Heart left ventricle (tissue), 16 donors: ENCODE measurements around the gene ATXN1. TPM values are rescaled to one million over a fixed set of nuclear protein-coding genes. Genes with fewer than 3 reads are reported as not detected.

Source experiments
- ATAC-seq, 4 donors: fragments of 200-7000 bp; cut with Tn5 transposase; one replicate each; pipeline ENCODE4 v1.9.1; 2020 to 2022; ENCODE audit warnings: moderate library complexity in 4 of 4, mild to moderate bottlenecking in 3 of 4, moderate number of reproducible peaks in 1 of 4
- DNase-seq, 5 donors: peaks; one replicate each; pipeline ENCODE4 v3.0.0-alpha.2; 2020
- H3K27ac ChIP-seq, 12 donors: fragments of 200-600 bp; sonication (generic) in 4 of 12; one replicate each; pipeline versions ENCODE4 v1.5.0 to v1.8.0; 2016 to 2022; ENCODE audit warnings: mild to moderate bottlenecking in 2 of 12
- H3K27me3 ChIP-seq, 9 donors: fragments of 200-600 bp; sonication (generic) in 2 of 9; one replicate each; pipeline versions ENCODE4 v1.5.1 to v1.8.0; 2016 to 2022; ENCODE audit warnings: mild to moderate bottlenecking in 3 of 9
- H3K36me3 ChIP-seq, 9 donors: fragments of 200-600 bp; sonication (generic) in 2 of 9; one replicate each; pipeline versions ENCODE4 v1.5.0 to v1.8.0; 2018 to 2022; ENCODE audit warnings: mild to moderate bottlenecking in 2 of 9
- H3K4me1 ChIP-seq, 12 donors: fragments of 200-600 bp; sonication (generic) in 4 of 12; one replicate each; pipeline versions ENCODE4 v1.5.0 to v1.8.0; 2016 to 2022; ENCODE audit warnings: mild to moderate bottlenecking in 3 of 12
- H3K4me3 ChIP-seq, 12 donors: fragments of 200-600 bp; sonication (generic) in 4 of 12; one replicate each; pipeline versions ENCODE4 v1.5.0 to v1.8.0; 2017 to 2022; ENCODE audit warnings: mild to moderate bottlenecking in 9 of 12, moderate library complexity in 4 of 12
- H3K9me3 ChIP-seq, 12 donors: fragments of 200-600 bp; sonication (generic) in 4 of 12; one replicate each; pipeline versions ENCODE4 v1.5.0 to v1.8.0; 2016 to 2022; ENCODE audit warnings: mild to moderate bottlenecking in 1 of 12
- CTCF ChIP-seq, 12 donors: fragments of 200-600 bp; sonication (generic) in 4 of 12; IDR thresholded peaks; one replicate each; pipeline versions ENCODE4 v1.5.0 to v1.8.0; 2018 to 2022; ENCODE audit warnings: antibody characterized with exemption in 12 of 12, mild to moderate bottlenecking in 5 of 12
- POLR2A ChIP-seq, 2 donors: fragments of 450-650 bp; IDR thresholded peaks; one replicate each; pipeline ENCODE4 v1.6.1; 2017; ENCODE audit warnings: antibody characterized with exemption in 2 of 2, mild to moderate bottlenecking in 2 of 2, moderate library complexity in 2 of 2
- WGBS, 4 donors: extraction: QIAGEN DNeasy Blood & Tissue Kit in 2 of 4; methylation state at CpG; one replicate each; pipeline versions ENCODE4 v1.1.5 to v1.1.7; 2013 to 2018; 5-methylcytosine and 5-hydroxymethylcytosine counted together
- intact Hi-C, 10 donors: fragments of 100-400 bp; cut with DNase I; formaldehyde crosslinking; loops; one replicate each; pipeline versions ENCODE4 v1.11.1 to v1.14.2; 2022
- polyA plus RNA-seq, 2 donors: library from polyadenylated mRNA; stranded (reverse); fragments of 200-250 nt; gene quantifications; one replicate each; pipeline ENCODE4 v1.2.3, GENCODE V29; 2013
- total RNA-seq, 9 donors: library from RNA; depleted of rRNA in 2 of 9; stranded (reverse); fragments of >200 nt in 2 of 9; fragmentation: NEBNext Ultra II Directional in 3 of 9; extraction: Animal tissue kit (Norgen Biotek cat#: 25700) in 3 of 9; gene quantifications; one replicate each; pipeline versions ENCODE4 v1.1.0 to v1.2.4, GENCODE V29; 2016 to 2023
- donor health status: ischemic (EF 13 %, LVEDD 7.1; RV severe dilation, severe dysfunction).
- donor health status: healthy with polysubstance abuse.
- donor health status: DM: no; HTN: yes; CAD: no.
- donor health status: DM: no; HTN: no; CAD: no.
- donor health status: ischemic (EF 25% LVEDD 6.9; RV normal size, moderate dysfunction).
- donor health status: ischemic (EF 25% LVEDD 5.7; RV mildly dilated, moderate dysfunction).
- donor health status: healthy.
- donor health status: DM: yes; HTN: yes; CAD: no.
- donor health status: ischemic (EF 35%, LVEDD 5.7; RV mildly dilated, moderate dysfunction).
- donor health status: nonischemic (EF 11% LVEDD 7.7; RV severe dilation, severe dysfunction).
- donor health status: DM: yes; HTN: yes; CAD: no.
- donor health status: PGD.
- donor health status: ischemic (EF 29% LVEDD 5.4; RV normal size, mild dysfunction).
- donor health status: nonischemic (EF 23%, LVEDD 6.1; RV moderate dilation, normal function).

ATXN1 gene
- total and polyA plus RNA-seq, 11 donors, result 8.7 to 51.8 (median 36.0) TPM

DNA sequence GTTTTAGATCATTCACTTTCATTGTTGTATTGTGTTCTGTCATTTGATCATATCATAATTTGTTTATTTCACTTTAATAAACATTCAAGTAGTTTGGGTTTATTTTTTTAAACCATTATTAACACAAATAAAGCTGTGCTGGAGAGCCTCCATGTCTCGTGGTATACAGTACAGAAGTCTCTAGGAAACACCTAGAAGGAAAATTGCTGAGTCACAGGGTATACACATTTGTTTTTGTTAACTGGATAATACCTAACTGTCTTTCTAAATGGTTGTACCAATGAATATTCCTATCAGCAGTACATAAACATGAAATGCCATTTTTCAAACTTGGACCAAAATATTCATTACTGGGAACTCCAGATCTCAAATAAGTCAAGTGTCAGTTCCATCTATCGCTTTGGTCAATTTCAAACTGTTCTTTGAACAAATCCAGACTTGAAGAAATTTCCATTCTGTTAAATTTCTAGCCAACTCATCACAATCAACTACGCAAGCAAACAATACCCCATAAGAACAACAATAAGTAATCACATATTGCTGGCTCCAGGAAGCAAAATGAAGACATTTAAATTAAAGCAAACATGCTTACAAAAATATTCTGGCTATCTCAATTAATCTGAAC, 138.1 kb downstream of the ATXN1 start:
- 72 to 87% (median 85%) methylated on average over 3 of the region's 3 CpGs for WGBS, 4 donors
- TF ChIP-seq CTCF (IDR thresholded peaks at IDR 0.05) (no peak), POLR2A (IDR thresholded peaks at IDR 0.05) (no peak)
- Histone ChIP-seq H3K4me3 (no peak overlapping the region), H3K9me3 (no peaks in the 10 kb centered on the region), H3K27me3 (no peaks in the 10 kb centered on the region), H3K36me3 (no peaks in the 10 kb centered on the region), H3K4me1 (peaks cover 0 to 42% (median 9%) of the 10 kb centered on the region in 12 donors), H3K27ac (no peak overlapping the region)
- DNase-seq, result no peak
- ATAC-seq, result no peak
- intact Hi-C loops, result no loop called here

- Histone ChIP-seq H3K27me3 (no peaks in the 10 kb centered on the region), H3K9me3 (no peaks in the 10 kb centered on the region), H3K4me1 (peaks cover 0 to 40% (median 9%) of the 10 kb centered on the region in 12 donors), H3K4me3 (no peak overlapping the region), H3K36me3 (no peaks in the 10 kb centered on the region), H3K27ac (peak overlapping the region in 1 of 12 donors; percentile 5)
- ATAC-seq, result no peak
- DNase-seq, result no peak
- 91 to 95% (median 93%) methylated on average over 5 of the region's 5 CpGs for WGBS, 4 donors
- TF ChIP-seq POLR2A (IDR thresholded peaks at IDR 0.05) (no peak), CTCF (IDR thresholded peaks at IDR 0.05) (no peak)
- intact Hi-C loops, result no loop called here
Observed at GRCh38 chr6:16622193-16622592, 139.1 kb downstream of the ATXN1 start.

GRCh38 chr6:16621002-16621401, 140.3 kb downstream of the ATXN1 start:
- H3K27ac ChIP-seq, result peak overlapping the region in 1 of 12 donors; percentile 19
- intact Hi-C loops, result no loop called here
- 65 to 75% (median 73%) methylated on average over 6 of the region's 6 CpGs for WGBS, 4 donors

DNA sequence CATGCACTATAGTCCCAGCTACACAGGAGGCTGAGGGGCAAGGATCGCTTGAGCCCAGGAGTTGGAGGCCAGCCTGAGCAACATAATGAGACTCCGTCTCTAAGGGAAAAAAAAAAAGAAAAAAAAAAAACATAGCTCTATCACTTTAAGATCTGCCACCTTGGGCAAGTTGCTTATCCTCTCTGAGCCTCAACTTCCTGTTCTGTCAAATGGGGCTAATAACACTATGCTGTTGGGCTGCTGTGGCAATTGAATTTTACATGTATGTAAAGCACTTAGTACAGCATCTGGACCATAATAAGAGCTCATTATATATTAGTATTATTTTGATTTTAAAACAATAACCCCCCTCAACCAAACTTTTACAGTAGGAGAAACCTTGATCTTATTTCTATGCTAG, 141.5 kb downstream of the ATXN1 start:
- DNase-seq, result no peak
- WGBS, 4 donors, result 96 to 99% (median 97%) methylated on average over 2 of the region's 2 CpGs
- no peak for TF ChIP-seq CTCF (IDR thresholded peaks at IDR 0.05)
- no peak for TF ChIP-seq POLR2A (IDR thresholded peaks at IDR 0.05)
- Histone ChIP-seq H3K9me3 (no peaks in the 10 kb centered on the region), H3K4me1 (peaks cover 0 to 20% (median 2%) of the 10 kb centered on the region in 12 donors), H3K4me3 (no peak overlapping the region), H3K36me3 (no peaks in the 10 kb centered on the region), H3K27me3 (no peaks in the 10 kb centered on the region), H3K27ac (no peak overlapping the region)
- no peak for ATAC-seq
- intact Hi-C loops, result no loop called here

More at GRCh38 chr6:16621002-16621401, 140.3 kb downstream of the ATXN1 start:
- Histone ChIP-seq H3K4me3 (no peak overlapping the region), H3K9me3 (no peaks in the 10 kb centered on the region), H3K36me3 (no peaks in the 10 kb centered on the region), H3K27me3 (no peaks in the 10 kb centered on the region), H3K4me1 (peaks cover 0 to 29% (median 8%) of the 10 kb centered on the region in 12 donors)
- ATAC-seq (no peak), DNase-seq (no peak)
- TF ChIP-seq POLR2A (IDR thresholded peaks at IDR 0.05), result no peak
- TF ChIP-seq CTCF (IDR thresholded peaks at IDR 0.05), result no peak
